GM18517 (cell line): Measurements from ENCODE around the gene ISY1.
A peak's percentile ranks its signal among the peaks of the same experiment; 100 is the strongest.
"Not testable (repeated sequence)": the region's sequence is repeated elsewhere in the genome, so short reads cannot be mapped to it uniquely, and the experiment has no call there.

Experiments used
- ATAC-seq: cut with Tn5 transposase; IDR thresholded peaks from one replicate; pipeline ENCODE4 v1.9.1; 2021; ENCODE audit warnings: mild to moderate bottlenecking, moderate library complexity; ENCODE audit not compliant: unreplicated experiment

Gene ISY1

GRCh38 chr3:129166579-129167332, 5.9 kb upstream of the ISY1 start:
- ATAC-seq: no peak

- ATAC-seq: not testable (repeated sequence)
Measured at GRCh38 chr3:129165594-129165993, 4.7 kb upstream of the ISY1 start.

- ATAC-seq: no peak
Measured at GRCh38 chr3:129164500-129164899, 3.6 kb upstream of the ISY1 start.

GRCh38 chr3:129162729-129163579, 2.1 kb upstream of the ISY1 start:
- ATAC-seq: no peak

GRCh38 chr3:129161860-129162271, 1.0 kb upstream of the ISY1 start:
- ATAC-seq: no peak

GRCh38 chr3:129144786-129145185, 16.1 kb downstream of the ISY1 start:
- ATAC-seq: no peak

GRCh38 chr3:129141011-129141410, 19.9 kb downstream of the ISY1 start:
- not testable (repeated sequence) for ATAC-seq

GRCh38 chr3:129139911-129140310, 21.0 kb downstream of the ISY1 start:
- no peak for ATAC-seq

- ATAC-seq: not testable (repeated sequence)
Measured at GRCh38 chr3:129136275-129136674, 24.6 kb downstream of the ISY1 start.

- no peak for ATAC-seq
Measured at GRCh38 chr3:129132097-129132866, 28.6 kb downstream of the ISY1 start.

- ATAC-seq: no peak
Measured at GRCh38 chr3:129131465-129132088, 29.3 kb downstream of the ISY1 start.

- ATAC-seq: no peak
Measured at GRCh38 chr3:129130291-129130813, 30.5 kb downstream of the ISY1 start.

GRCh38 chr3:129128357-129129155, 32.3 kb downstream of the ISY1 start:
- ATAC-seq: no peak

- no peak for ATAC-seq
Measured at GRCh38 chr3:129126726-129127280, 34.1 kb downstream of the ISY1 start.

- ATAC-seq: no peak
Measured at GRCh38 chr3:129123314-129124060, 37.4 kb downstream of the ISY1 start.

- ATAC-seq: no peak
Measured at GRCh38 chr3:129122412-129123011, 38.4 kb downstream of the ISY1 start.

GRCh38 chr3:129121792-129122411, 39.0 kb downstream of the ISY1 start, which contains the start of gene RAB43:
Gene RAB43, minus strand, starts transcription at chr3:129121804. Its CDS starts 315 bp downstream, at chr3:129121489.
- peak; percentile 1 for ATAC-seq
